HG02588 (cell line): ENCODE results near the gene ECEL1.

Source experiments
- ATAC-seq: cut with Tn5 transposase; IDR thresholded peaks from one replicate; pipeline ENCODE4 v1.9.1; 2021; ENCODE audit warnings: mild to moderate bottlenecking, moderate library complexity; ENCODE audit not compliant: unreplicated experiment

ECEL1 gene

GRCh38 chr2:232484628-232485347 lies 2.8 kb downstream of the ECEL1 start:
- ATAC-seq, result no peak

DNA sequence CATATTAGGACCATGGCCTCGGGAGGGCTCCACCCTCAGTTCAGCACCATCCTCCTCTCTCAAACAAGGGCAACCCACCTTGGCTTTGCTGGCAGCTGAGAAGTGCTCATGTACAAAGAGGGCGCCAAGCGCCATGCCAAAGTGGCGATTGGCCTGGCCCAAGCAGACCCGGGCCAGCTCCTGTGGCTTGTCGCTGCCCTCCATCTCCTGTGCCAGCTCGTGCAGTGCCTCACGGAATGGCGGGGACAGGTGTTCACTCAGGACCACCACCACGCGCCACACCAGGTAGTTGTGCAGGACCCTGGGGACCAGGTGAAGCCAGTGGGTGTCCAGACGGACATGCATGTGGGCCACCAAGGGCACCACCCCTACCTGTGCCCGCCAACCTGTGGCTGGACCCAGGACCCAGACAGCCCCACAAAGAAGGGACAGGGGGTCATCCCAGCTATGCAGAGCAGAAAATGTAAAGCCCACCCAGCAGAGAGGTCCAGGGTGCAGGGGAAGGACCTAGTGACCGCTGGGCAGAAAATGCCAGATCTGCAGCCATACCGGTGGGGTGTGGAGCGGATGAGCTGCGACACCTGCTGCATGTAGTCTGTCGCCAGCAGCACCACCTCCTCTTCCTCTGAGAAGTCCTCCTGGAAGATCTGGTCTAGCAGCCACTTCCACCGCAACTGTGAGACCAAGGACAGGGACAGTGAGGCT lies 3.6 kb downstream of the ECEL1 start:
- ATAC-seq, result no peak

DNA sequence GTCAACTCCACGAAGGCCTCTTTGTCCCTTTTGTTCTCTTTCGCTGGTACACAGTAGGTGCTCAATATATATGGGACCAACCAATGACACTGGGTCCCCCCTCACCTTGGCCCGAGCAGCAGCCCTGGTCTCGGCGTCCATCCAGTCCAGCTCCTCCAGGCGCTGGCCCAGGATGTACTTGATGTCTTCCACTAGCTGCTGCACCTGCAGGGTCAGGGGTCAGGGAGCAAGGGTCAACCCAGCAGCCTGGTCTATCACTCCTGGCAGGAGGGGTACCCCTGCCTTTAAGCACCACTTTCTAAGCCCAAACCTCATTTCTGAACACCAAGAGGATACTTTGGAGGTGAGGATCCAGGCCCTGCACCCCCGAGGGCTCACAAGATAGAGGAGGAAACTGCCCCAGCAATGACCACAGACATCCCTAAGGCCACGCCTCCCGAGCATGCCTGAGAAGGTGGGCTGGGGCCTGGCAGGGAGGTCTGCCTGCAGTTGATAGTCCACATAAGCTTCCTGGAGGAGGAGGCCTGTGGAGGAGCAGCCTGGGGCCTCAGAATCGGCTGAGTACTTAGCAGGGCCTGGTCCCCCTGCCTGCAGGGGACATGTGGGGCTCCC lies 4.2 kb downstream of the ECEL1 start:
- no peak for ATAC-seq

DNA sequence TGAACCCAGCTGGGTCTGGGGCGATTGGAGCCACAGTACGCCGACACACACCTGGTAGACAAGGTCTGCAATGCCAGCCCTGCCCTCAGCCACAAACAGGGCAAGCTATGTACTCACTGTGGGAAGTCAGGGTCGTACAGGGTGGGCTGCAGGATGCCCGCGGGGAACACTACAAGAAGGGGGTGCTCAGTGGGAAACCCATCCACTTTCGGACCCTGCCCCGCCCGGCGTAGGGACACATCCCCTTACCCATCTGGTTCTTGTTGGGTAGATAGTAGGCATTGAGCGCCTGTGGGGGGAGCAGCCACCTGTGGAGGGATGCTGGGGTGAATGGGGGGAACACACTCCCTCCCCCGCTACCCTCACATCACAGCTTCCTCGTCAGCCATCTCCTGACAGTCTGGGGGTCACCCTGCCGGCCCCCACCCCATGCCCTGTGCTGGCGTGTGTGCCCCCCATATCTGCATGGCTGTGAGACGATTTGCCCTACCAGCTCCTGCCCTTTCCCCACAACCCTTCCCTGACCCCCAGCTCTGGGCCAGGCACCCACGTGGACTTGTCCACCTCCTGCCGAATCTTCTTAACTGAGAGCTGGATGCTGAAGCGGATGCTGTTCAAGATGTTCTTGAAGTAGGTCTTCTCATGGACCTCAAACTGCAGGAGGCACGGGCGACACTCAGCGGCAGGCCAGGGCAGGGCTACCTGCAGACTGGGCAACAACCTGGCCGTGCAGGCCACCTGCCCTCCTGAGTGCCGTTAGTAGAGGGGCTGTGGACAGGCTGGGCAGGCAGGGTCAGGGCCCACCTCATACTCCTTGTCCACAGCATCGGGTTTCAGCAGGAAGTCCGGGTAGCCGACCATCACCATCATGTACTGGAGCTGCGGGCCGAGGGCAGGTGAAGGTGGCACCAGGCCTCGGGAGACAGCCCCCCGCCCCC lies 5.1 kb downstream of the ECEL1 start:
- no peak for ATAC-seq

DNA sequence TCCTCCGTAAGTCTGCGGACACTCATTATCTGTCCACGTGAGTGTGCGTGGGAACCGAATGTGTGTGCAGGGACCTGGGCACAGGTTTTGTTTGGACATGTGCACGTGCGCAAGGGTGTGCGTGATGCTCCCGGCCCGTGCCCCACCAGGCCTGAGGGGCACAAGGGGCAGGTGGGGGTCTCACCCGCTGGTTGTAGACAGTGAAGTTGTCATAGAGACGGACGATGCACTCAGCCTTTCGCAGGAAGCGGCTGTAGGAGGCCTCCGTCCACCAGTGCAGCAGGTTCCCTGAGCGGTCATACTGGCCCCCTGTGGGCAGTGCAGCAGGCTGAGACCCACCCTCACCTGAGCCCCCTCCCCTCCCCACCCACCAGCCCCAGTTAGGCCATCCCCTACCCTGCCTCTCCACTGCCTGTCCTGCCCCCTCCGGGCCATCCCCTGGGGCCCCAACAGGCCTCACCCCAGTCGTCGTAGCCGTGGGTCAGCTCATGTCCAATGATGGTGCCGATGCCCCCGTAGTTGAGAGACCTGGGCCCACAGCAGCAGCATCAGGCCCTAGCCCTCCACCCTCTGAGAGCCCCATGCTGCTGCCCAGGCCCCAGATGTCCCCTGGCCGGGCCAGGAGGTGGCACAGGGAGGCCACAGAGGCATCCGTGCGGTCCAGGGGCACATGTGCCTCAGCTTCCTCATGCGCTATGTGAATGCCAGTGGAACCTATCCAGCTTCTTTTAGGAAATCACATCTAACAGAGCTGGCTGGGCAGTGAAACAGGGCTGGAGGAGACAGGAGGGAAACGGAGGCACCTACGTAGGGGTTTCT lies 6.1 kb downstream of the ECEL1 start:
- no peak for ATAC-seq

GRCh38 chr2:232480201-232481190 lies 7.1 kb downstream of the ECEL1 start:
- ATAC-seq, result no peak

DNA sequence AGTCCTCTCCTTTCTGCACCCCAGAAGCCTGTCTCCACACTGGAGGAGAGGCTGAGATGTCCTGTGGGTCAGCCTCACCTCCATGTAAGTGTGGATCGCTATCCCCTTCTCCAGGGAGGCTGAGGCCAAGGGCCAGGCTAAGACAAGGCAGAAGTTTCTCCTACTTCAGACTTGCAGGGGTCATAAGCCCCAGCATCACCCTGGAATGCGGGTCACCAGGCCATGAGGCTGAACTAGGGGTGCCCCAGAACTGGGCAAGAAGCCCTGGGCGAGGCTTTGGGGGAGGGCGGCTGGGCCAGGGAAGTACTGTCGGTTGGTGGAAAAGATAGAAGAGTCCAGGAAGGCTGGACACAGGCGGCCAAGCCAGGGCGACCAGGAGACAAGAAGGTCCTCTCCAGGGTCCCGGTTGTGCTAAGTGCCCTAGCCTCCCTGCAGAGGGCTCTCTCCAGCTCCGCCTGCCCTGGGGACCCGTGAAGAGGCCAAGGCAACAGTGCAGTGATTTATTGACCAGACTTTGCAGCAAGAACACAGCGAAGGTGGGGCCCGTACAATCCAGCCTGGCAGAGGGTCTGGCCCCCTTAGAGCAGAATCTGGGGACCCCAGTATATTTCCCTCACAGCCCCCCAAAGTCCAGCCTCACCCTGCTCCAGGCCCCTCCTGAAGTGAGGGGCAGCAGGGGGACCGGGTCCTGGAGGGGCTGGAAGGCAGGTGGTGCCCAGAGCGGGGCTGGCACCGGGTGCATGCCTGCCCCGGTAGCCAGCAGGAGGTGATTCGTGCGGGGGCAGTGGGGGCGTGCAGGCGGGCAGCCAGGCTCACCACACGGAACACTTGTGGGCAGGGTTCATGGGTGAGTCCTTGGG lies 8.1 kb downstream of the ECEL1 start:
- ATAC-seq, result no peak

GRCh38 chr2:232478571-232479340 lies 8.9 kb downstream of the ECEL1 start:
- no peak for ATAC-seq

GRCh38 chr2:232477751-232478510 lies 9.7 kb downstream of the ECEL1 start:
- ATAC-seq, result no peak

DNA sequence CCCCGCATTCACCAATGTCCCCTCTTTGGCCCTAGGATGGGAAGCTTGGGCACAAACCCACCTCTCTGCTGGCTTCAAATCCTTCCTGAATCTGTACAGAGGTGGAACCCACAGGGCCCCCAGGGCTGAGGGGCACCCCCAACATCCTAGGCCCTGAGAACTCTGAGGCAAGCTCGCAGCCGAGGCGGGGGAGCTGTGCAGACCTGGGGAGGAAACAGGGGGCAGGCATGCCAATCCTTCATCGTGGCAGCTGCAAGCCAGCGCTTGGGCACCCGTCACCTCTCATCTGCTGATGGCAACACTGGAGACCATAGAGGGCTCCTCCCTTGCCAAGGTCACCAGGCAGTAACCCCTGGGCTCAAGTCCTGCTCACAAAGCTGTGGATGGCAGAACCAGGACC lies 10.8 kb downstream of the ECEL1 start:
- no peak for ATAC-seq

GRCh38 chr2:232476045-232476444 lies 11.6 kb downstream of the ECEL1 start:
- ATAC-seq, result no peak

DNA sequence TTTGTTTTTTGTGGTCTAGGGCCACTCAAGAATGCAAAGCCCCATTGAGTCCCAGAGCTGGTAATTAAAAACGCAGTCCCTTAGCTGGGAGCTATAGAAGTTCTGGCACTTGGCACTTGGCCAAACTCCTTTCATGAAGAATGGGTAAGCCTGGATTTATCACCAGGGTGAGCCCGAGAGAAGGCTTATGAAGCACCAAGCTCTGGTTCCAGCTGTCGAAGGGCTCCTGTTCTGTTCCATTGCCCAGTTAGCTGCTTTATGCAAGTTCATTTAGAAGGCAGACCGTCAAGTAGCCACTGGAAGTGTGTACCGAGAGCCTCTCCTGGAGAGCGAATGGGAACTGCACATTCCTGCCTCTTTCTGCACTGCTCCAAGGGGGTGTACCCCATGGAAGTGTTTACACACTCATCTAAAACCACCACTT lies 14.2 kb downstream of the ECEL1 start:
- ATAC-seq, result no peak

DNA sequence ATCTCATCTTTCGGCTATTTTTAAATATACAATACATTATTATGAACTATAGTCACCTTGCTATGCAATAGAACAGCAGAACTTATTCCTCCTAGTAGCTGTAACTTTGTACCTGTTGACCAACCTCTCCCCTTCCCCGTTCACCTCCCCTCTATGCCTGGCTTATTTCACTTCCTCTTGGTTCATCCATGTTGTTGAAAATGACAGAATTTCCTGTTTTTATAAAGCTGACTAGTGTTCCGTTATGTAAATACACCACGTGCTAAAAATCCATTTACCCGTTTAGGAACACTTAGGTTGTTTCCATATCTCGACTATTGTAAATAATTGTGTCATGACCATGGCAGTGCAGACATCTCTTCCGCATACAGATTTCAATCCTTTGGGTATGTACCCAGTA lies 21.4 kb downstream of the ECEL1 start:
- ATAC-seq, result no peak

DNA sequence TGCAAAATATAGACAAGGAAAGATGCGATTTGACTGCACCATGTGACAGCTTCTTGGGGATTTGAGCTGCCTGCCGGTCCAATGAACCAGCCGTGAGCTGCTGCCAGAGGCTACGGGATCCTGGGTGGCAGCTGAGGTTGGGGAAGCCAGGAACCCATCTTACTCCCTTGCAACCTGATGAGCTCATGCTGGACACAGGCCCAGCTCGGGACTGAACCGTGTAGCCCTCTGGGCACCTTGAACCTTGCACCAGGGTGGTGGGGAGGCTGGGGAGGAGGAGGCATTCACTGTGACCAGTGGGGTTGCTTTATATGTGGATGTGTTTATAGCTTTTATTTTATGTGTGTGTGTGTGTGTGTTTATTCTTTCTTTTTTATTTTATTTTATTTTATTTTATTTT lies 22.6 kb downstream of the ECEL1 start:
- ATAC-seq, result no peak

- ATAC-seq, result no peak
Measured at GRCh38 chr2:232464544-232464885, 23.1 kb downstream of the ECEL1 start.

DNA sequence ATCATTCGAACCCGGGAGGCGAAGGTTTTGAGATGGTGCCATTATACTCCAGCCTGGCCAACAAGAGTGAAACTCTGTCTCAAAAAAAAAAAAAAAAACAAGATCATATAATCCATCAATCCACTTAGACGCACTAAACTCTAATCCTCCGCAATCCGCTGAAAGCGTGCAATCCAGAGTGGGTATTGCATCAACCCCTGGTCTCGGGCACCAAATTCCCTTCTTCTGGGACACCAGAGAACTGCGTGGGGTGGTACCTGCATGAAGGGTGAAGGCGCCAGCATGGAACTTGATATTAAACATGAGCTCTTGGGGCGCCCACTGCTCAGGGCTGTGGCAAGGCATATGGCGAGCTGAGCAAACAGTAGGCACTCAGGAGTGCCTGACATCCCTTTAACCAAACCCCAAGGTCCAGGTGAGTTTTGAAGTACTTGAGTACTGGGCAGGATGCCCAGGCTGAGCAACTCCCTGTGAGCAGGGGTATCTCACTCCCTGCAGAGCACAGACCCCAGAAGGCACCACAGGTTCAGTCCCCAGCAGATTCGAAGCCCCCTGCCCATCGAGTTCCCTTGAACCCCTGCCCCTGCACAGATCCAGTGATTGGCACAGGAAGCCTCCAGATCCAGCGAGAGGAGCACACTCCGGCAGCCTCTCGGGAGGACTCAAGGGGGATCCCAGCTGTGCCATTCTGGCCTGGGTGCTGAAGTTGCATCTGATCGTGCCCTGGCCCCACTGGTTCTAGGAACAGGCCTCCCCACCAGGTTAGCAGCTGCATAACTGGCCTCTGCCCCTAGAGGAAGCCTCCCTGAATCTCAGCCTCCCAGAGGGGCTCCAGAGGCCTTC lies 23.7 kb downstream of the ECEL1 start:
- no peak for ATAC-seq
